ENCODE data around the gene OSBPL1A. TPM values are rescaled to one million over a fixed set of nuclear protein-coding genes. Genes with fewer than 3 reads are reported as not detected.

Gene OSBPL1A
- total and polyA plus RNA-seq, 2 of the 8 experiments (the other 6 are each of a cell fraction or from before 2014, with no cell fraction given) = 53.2 to 74.9 TPM

DNA sequence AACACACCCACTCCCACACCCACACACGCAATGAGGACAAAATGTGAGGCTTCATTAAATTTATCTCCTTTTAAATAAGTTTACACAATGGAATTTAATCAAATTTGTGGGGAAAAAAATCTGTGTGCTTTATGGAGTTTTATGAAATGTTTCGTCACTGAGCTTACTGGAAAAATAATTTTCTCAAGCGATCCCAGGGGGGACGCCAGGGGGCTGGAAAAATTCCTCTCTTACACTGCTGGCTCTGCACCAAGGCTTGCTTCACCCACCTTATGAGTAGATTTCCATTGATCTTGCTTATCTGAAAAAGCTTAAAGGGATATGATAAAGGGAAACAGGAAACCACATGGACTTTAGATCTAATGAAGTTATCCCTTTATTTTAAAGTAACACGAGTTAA is 163.3 kb downstream of the OSBPL1A start (continued):
- TF ChIP-seq, protein P1, sequence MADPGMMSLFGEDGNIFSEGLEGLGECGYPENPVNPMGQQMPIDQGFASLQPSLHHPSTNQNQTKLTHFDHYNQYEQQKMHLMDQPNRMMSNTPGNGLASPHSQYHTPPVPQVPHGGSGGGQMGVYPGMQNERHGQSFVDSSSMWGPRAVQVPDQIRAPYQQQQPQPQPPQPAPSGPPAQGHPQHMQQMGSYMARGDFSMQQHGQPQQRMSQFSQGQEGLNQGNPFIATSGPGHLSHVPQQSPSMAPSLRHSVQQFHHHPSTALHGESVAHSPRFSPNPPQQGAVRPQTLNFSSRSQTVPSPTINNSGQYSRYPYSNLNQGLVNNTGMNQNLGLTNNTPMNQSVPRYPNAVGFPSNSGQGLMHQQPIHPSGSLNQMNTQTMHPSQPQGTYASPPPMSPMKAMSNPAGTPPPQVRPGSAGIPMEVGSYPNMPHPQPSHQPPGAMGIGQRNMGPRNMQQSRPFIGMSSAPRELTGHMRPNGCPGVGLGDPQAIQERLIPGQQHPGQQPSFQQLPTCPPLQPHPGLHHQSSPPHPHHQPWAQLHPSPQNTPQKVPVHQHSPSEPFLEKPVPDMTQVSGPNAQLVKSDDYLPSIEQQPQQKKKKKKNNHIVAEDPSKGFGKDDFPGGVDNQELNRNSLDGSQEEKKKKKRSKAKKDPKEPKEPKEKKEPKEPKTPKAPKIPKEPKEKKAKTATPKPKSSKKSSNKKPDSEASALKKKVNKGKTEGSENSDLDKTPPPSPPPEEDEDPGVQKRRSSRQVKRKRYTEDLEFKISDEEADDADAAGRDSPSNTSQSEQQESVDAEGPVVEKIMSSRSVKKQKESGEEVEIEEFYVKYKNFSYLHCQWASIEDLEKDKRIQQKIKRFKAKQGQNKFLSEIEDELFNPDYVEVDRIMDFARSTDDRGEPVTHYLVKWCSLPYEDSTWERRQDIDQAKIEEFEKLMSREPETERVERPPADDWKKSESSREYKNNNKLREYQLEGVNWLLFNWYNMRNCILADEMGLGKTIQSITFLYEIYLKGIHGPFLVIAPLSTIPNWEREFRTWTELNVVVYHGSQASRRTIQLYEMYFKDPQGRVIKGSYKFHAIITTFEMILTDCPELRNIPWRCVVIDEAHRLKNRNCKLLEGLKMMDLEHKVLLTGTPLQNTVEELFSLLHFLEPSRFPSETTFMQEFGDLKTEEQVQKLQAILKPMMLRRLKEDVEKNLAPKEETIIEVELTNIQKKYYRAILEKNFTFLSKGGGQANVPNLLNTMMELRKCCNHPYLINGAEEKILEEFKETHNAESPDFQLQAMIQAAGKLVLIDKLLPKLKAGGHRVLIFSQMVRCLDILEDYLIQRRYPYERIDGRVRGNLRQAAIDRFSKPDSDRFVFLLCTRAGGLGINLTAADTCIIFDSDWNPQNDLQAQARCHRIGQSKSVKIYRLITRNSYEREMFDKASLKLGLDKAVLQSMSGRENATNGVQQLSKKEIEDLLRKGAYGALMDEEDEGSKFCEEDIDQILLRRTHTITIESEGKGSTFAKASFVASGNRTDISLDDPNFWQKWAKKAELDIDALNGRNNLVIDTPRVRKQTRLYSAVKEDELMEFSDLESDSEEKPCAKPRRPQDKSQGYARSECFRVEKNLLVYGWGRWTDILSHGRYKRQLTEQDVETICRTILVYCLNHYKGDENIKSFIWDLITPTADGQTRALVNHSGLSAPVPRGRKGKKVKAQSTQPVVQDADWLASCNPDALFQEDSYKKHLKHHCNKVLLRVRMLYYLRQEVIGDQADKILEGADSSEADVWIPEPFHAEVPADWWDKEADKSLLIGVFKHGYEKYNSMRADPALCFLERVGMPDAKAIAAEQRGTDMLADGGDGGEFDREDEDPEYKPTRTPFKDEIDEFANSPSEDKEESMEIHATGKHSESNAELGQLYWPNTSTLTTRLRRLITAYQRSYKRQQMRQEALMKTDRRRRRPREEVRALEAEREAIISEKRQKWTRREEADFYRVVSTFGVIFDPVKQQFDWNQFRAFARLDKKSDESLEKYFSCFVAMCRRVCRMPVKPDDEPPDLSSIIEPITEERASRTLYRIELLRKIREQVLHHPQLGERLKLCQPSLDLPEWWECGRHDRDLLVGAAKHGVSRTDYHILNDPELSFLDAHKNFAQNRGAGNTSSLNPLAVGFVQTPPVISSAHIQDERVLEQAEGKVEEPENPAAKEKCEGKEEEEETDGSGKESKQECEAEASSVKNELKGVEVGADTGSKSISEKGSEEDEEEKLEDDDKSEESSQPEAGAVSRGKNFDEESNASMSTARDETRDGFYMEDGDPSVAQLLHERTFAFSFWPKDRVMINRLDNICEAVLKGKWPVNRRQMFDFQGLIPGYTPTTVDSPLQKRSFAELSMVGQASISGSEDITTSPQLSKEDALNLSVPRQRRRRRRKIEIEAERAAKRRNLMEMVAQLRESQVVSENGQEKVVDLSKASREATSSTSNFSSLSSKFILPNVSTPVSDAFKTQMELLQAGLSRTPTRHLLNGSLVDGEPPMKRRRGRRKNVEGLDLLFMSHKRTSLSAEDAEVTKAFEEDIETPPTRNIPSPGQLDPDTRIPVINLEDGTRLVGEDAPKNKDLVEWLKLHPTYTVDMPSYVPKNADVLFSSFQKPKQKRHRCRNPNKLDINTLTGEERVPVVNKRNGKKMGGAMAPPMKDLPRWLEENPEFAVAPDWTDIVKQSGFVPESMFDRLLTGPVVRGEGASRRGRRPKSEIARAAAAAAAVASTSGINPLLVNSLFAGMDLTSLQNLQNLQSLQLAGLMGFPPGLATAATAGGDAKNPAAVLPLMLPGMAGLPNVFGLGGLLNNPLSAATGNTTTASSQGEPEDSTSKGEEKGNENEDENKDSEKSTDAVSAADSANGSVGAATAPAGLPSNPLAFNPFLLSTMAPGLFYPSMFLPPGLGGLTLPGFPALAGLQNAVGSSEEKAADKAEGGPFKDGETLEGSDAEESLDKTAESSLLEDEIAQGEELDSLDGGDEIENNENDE (IDR thresholded peaks at IDR 0.05; ENCODE audit: insufficient replicate concordance, low read length) = no peak
- TF ChIP-seq TBP (IDR thresholded peaks at IDR 0.05; ENCODE audit: low read depth, low read length) (no peak), GTF2F1 (IDR thresholded peaks at IDR 0.05; ENCODE audit: borderline replicate concordance, low read depth, low read length) (no peak), KDM4A (IDR thresholded peaks at IDR 0.05; ENCODE audit: low read depth, low read length, severe bottlenecking) (no peak)
